NB4 (cell line): ENCODE data around the gene FEM1B.

ENCODE experiments used
- CTCF ChIP-seq: IDR thresholded peaks from one replicate; pipeline ENCODE4 v1.5.1; 2012; ENCODE audit warnings: low read depth, low read length
- POLR2A ChIP-seq: IDR thresholded peaks from 2 replicates; pipeline ENCODE4 v1.6.1; 2011; ENCODE audit warnings: mild to moderate bottlenecking; ENCODE audit not compliant: insufficient read length; ENCODE audit errors: extremely low read depth

- no peak for TF ChIP-seq POLR2A
- TF ChIP-seq CTCF: no peak
These were observed 47.1 kb upstream of the FEM1B start for GRCh38 chr15:68230157-68231100.
